DND-41 (cell line): Measurements from ENCODE around the gene ME3.

ENCODE experiments used
- ATAC-seq: fragments of 200-7000 bp; cut with Tn5 transposase; 3 replicates; pipeline ENCODE4 v1.9.1; 2021; ENCODE audit warnings: low read depth; ENCODE audit not compliant: insufficient read depth
- DNase-seq: peaks from one replicate; pipeline ENCODE4 v3.0.0-alpha.2; 2020
- H2AFZ ChIP-seq: 2 replicates; pipeline ENCODE4 v1.6.0; 2012; ENCODE audit warnings: low read depth, low read length
- H3K27ac ChIP-seq: 2 replicates; pipeline ENCODE4 v1.5.1; 2012; ENCODE audit warnings: low read length, inconsistent platforms
- H3K27me3 ChIP-seq: fragments of 200-600 bp; sonication (generic); 2 replicates; pipeline ENCODE4 v1.6.0; 2012; ENCODE audit warnings: low read length, mild to moderate bottlenecking, inconsistent platforms; ENCODE audit not compliant: insufficient read depth, poor library complexity
- H3K36me3 ChIP-seq: 2 replicates; pipeline ENCODE4 v1.5.1; 2012; ENCODE audit warnings: low read length, inconsistent platforms; ENCODE audit not compliant: insufficient read depth
- H3K4me1 ChIP-seq: 2 replicates; pipeline ENCODE4 v1.5.1; 2012; ENCODE audit warnings: mild to moderate bottlenecking, low read length; ENCODE audit not compliant: insufficient read depth
- H3K4me2 ChIP-seq: 2 replicates; pipeline ENCODE4 v1.6.0; 2012; ENCODE audit warnings: mild to moderate bottlenecking, moderate library complexity, low read length, inconsistent platforms; ENCODE audit not compliant: insufficient read depth
- H3K4me3 ChIP-seq, 2 experiments: fragments of 200-600 bp in 1 of 2; shearing (Covaris generic) in 1 of 2; 2 replicates each; pipeline ENCODE4 v1.5.1; 2012 to 2016; ENCODE audit warnings: inconsistent platforms in 2 of 2, low read length in 2 of 2, mild to moderate bottlenecking in 2 of 2, low read depth in 1 of 2, moderate library complexity in 1 of 2
- H3K79me2 ChIP-seq: 2 replicates; pipeline ENCODE4 v1.6.0; 2012; ENCODE audit warnings: low read length, inconsistent platforms; ENCODE audit not compliant: insufficient read depth
- H3K9ac ChIP-seq: 2 replicates; pipeline ENCODE4 v1.6.0; 2012; ENCODE audit warnings: low read depth, mild to moderate bottlenecking, inconsistent platforms, low read length, moderate library complexity
- H3K9me3 ChIP-seq: 2 replicates; pipeline ENCODE4 v1.5.1; 2012; ENCODE audit warnings: low read length, moderate library complexity, mild to moderate bottlenecking, inconsistent platforms; ENCODE audit not compliant: insufficient read depth, severe bottlenecking
- H4K20me1 ChIP-seq: 2 replicates; pipeline ENCODE4 v1.6.0; 2012; ENCODE audit warnings: low read length; ENCODE audit not compliant: insufficient read depth
- EZH2 ChIP-seq: IDR thresholded peaks from 3 replicates; pipeline ENCODE4 v1.6.1; 2012; ENCODE audit warnings: borderline replicate concordance, low read depth, mild to moderate bottlenecking, moderate library complexity, low read length, inconsistent platforms; ENCODE audit not compliant: severe bottlenecking
- TF ChIP-seq, protein P1 (sequence below): IDR thresholded peaks from 2 replicates; pipeline ENCODE4 v1.5.1; 2012; ENCODE audit warnings: borderline replicate concordance, low read length, moderate library complexity, mild to moderate bottlenecking; ENCODE audit not compliant: poor library complexity, severe bottlenecking; ENCODE audit errors: extremely low read depth

Gene ME3

GRCh38 chr11:86673055-86673843 lies 833 bp upstream of the ME3 start:
- peak overlapping the region in 1 of 2 experiments; percentile 54; a peak in 1 of 4 replicates for H3K4me3 ChIP-seq
- H3K4me1 ChIP-seq = peaks cover 15% of the 10 kb centered on the region; the same call in 1 of the 2 replicates
- H3K27me3 ChIP-seq = no peaks in the 10 kb centered on the region
- DNase-seq = no peak
- no peaks in the 10 kb centered on the region for H3K79me2 ChIP-seq
- no peak for ATAC-seq
- H3K9me3 ChIP-seq = no peaks in the 10 kb centered on the region
- H3K36me3 ChIP-seq = no peaks in the 10 kb centered on the region
- H3K27ac ChIP-seq = no peak overlapping the region
- H2AFZ ChIP-seq = peak overlapping the region; percentile 22; the same call in 1 of the 2 replicates
- no peak overlapping the region; the same call in 1 of the 2 replicates for H3K9ac ChIP-seq
- H3K4me2 ChIP-seq = peak overlapping the region; percentile 60; the same call in 1 of the 2 replicates
- TF ChIP-seq EZH2 = no peak
- TF ChIP-seq, protein P1, sequence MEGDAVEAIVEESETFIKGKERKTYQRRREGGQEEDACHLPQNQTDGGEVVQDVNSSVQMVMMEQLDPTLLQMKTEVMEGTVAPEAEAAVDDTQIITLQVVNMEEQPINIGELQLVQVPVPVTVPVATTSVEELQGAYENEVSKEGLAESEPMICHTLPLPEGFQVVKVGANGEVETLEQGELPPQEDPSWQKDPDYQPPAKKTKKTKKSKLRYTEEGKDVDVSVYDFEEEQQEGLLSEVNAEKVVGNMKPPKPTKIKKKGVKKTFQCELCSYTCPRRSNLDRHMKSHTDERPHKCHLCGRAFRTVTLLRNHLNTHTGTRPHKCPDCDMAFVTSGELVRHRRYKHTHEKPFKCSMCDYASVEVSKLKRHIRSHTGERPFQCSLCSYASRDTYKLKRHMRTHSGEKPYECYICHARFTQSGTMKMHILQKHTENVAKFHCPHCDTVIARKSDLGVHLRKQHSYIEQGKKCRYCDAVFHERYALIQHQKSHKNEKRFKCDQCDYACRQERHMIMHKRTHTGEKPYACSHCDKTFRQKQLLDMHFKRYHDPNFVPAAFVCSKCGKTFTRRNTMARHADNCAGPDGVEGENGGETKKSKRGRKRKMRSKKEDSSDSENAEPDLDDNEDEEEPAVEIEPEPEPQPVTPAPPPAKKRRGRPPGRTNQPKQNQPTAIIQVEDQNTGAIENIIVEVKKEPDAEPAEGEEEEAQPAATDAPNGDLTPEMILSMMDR = no peak
- no peaks in the 10 kb centered on the region for H4K20me1 ChIP-seq

DNA sequence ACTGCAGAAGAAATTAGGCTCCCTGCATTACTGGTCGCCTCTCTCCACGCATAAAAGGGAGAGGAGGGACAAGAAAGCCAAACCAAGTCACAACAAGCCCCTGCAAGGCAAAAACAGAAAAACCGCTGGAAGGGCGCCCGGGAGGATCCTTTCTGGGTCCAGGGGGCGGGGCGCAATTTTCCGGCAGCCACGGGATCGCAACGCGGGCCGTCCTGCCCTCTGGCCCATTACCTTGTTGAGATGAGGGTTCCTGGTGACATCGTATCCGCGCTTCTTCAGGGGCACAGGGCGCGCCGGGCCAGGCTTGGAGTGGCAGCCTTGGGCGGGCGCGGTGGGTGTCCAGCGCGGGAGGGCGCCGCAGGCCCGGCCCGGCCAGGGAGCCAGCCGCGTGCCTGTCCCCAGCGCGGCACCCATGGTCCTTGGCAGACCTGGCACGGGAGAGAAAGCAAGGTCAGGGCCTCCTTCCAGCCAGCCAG lies 847 bp downstream of the ME3 start:
- TF ChIP-seq, protein P1 = no peak
- no peak for TF ChIP-seq EZH2
- H3K4me3 ChIP-seq = peak overlapping the region in 1 of 2 experiments; percentile 54; a peak in 3 of 4 replicates
- no peaks in the 10 kb centered on the region for H3K9me3 ChIP-seq
- H4K20me1 ChIP-seq = no peaks in the 10 kb centered on the region
- no peaks in the 10 kb centered on the region for H3K27me3 ChIP-seq
- no peaks in the 10 kb centered on the region for H3K36me3 ChIP-seq
- DNase-seq (no peak), ATAC-seq (peak; percentile 49; the same call in 1 of the 3 replicates)
- peak overlapping the region; percentile 55 for H3K9ac ChIP-seq
- H3K79me2 ChIP-seq = no peaks in the 10 kb centered on the region
- H3K27ac ChIP-seq = no peak overlapping the region; the same call in 1 of the 2 replicates
- peak overlapping the region; percentile 54; the same call in 1 of the 2 replicates for H2AFZ ChIP-seq
- H3K4me2 ChIP-seq = peak overlapping the region; percentile 60
- H3K4me1 ChIP-seq = peaks cover 15% of the 10 kb centered on the region; the same call in 1 of the 2 replicates

- H3K9ac ChIP-seq = no peak overlapping the region
- H3K79me2 ChIP-seq = no peaks in the 10 kb centered on the region
- no peak for DNase-seq
- H2AFZ ChIP-seq = no peak overlapping the region
- no peaks in the 10 kb centered on the region for H3K36me3 ChIP-seq
- no peaks in the 10 kb centered on the region for H4K20me1 ChIP-seq
- H3K4me3 ChIP-seq = peak overlapping the region in 1 of 2 experiments; percentile 54; a peak in 1 of 4 replicates
- peaks cover 15% of the 10 kb centered on the region; the same call in 1 of the 2 replicates for H3K4me1 ChIP-seq
- H3K27ac ChIP-seq = no peak overlapping the region
- TF ChIP-seq EZH2 = no peak
- TF ChIP-seq, protein P1 = no peak
- no peaks in the 10 kb centered on the region for H3K27me3 ChIP-seq
- H3K4me2 ChIP-seq = peak overlapping the region; percentile 60
- ATAC-seq = no peak
- H3K9me3 ChIP-seq = no peaks in the 10 kb centered on the region
Measured at GRCh38 chr11:86670911-86671310, 1.5 kb downstream of the ME3 start.
